ENCODE results near the gene RNF220. TPM values are rescaled to one million over a fixed set of nuclear protein-coding genes. Genes with fewer than 3 reads are reported as not detected.

RNF220 gene
- total RNA-seq, 6 donors from 2014 or later, result 77.7 to 114 (median 91.1) TPM

GRCh38 chr1:44553771-44554170 lies 148.7 kb downstream of the RNF220 start:
- H3K27me3 ChIP-seq, result no peaks in the 10 kb centered on the region
- H3K27ac ChIP-seq, result no peak overlapping the region
- TF ChIP-seq POLR2A (IDR thresholded peaks at IDR 0.05), result no peak
- TF ChIP-seq POLR2AphosphoS5 (IDR thresholded peaks at IDR 0.05), result no peak
- no peak for TF ChIP-seq CTCF (IDR thresholded peaks at IDR 0.05)
- no peak for TF ChIP-seq EP300 (IDR thresholded peaks at IDR 0.05)
- peak in 1 of 2 donors; percentile 39 for ATAC-seq (ENCODE audit: low FRiP score in 2 of 2)
- no peak for DNase-seq
- WGBS, 2 donors, result 71 to 82% methylated on average over 6 of the region's 6 CpGs
- no peaks in the 10 kb centered on the region for H3K4me1 ChIP-seq
- H3K36me3 ChIP-seq, result no peaks in the 10 kb centered on the region
- H3K9me3 ChIP-seq, result no peaks in the 10 kb centered on the region
- H3K4me3 ChIP-seq, result no peak overlapping the region

GRCh38 chr1:44554706-44555105 lies 149.7 kb downstream of the RNF220 start:
- ATAC-seq (ENCODE audit: low FRiP score in 2 of 2), result no peak
- Histone ChIP-seq H3K9me3 (no peaks in the 10 kb centered on the region), H3K4me3 (no peak overlapping the region), H3K27me3 (no peaks in the 10 kb centered on the region), H3K4me1 (no peaks in the 10 kb centered on the region), H3K27ac (no peak overlapping the region), H3K36me3 (no peaks in the 10 kb centered on the region)
- 60 to 63% methylated on average over 2 of the region's 2 CpGs for WGBS, 2 donors
- TF ChIP-seq EP300 (IDR thresholded peaks at IDR 0.05), result no peak
- TF ChIP-seq CTCF (IDR thresholded peaks at IDR 0.05), result no peak
- TF ChIP-seq POLR2AphosphoS5 (IDR thresholded peaks at IDR 0.05), result no peak
- no peak for TF ChIP-seq POLR2A (IDR thresholded peaks at IDR 0.05)
- no peak for DNase-seq

- TF ChIP-seq EP300 (IDR thresholded peaks at IDR 0.05) (no peak), POLR2A (IDR thresholded peaks at IDR 0.05) (no peak), CTCF (IDR thresholded peaks at IDR 0.05) (no peak), POLR2AphosphoS5 (IDR thresholded peaks at IDR 0.05) (no peak)
- H3K27ac ChIP-seq, result no peak overlapping the region
- ATAC-seq (ENCODE audit: low FRiP score in 2 of 2) (no peak), DNase-seq (no peak)
- 75 to 80% methylated on average over 6 of the region's 6 CpGs for WGBS, 2 donors
- no peaks in the 10 kb centered on the region for H3K9me3 ChIP-seq
- no peaks in the 10 kb centered on the region for H3K4me1 ChIP-seq
- no peaks in the 10 kb centered on the region for H3K36me3 ChIP-seq
- no peaks in the 10 kb centered on the region for H3K27me3 ChIP-seq
- no peak overlapping the region for H3K4me3 ChIP-seq
Observed at GRCh38 chr1:44557778-44558177, 152.7 kb downstream of the RNF220 start.

- no peaks in the 10 kb centered on the region for H3K9me3 ChIP-seq
- no peak for ATAC-seq (ENCODE audit: low FRiP score in 2 of 2)
- no peaks in the 10 kb centered on the region for H3K27me3 ChIP-seq
- DNase-seq, result no peak
- WGBS, 2 donors, result 72 to 77% methylated on average over 6 of the region's 6 CpGs
- no peak overlapping the region for H3K27ac ChIP-seq
- H3K36me3 ChIP-seq, result no peaks in the 10 kb centered on the region
- TF ChIP-seq EP300 (IDR thresholded peaks at IDR 0.05), result no peak
- no peak for TF ChIP-seq CTCF (IDR thresholded peaks at IDR 0.05)
- no peak for TF ChIP-seq POLR2A (IDR thresholded peaks at IDR 0.05)
- no peak for TF ChIP-seq POLR2AphosphoS5 (IDR thresholded peaks at IDR 0.05)
- H3K4me1 ChIP-seq, result no peaks in the 10 kb centered on the region
- no peak overlapping the region for H3K4me3 ChIP-seq
Observed at GRCh38 chr1:44558883-44559282, 153.8 kb downstream of the RNF220 start.

- Histone ChIP-seq H3K36me3 (no peaks in the 10 kb centered on the region), H3K4me3 (no peak overlapping the region), H3K9me3 (no peaks in the 10 kb centered on the region), H3K4me1 (no peaks in the 10 kb centered on the region), H3K27ac (no peak overlapping the region), H3K27me3 (no peaks in the 10 kb centered on the region)
- DNase-seq, result peak in 1 of 2 donors; percentile 65
- no peak for TF ChIP-seq POLR2AphosphoS5 (IDR thresholded peaks at IDR 0.05)
- ATAC-seq (ENCODE audit: low FRiP score in 2 of 2), result no peak
- 83 to 89% methylated on average over 13 of the region's 13 CpGs for WGBS, 2 donors
Observed at GRCh38 chr1:44559330-44559729, 154.3 kb downstream of the RNF220 start.
